GM18511 (cell line): Measurements from ENCODE around the gene UNCX.

Experiments used
- ATAC-seq: cut with Tn5 transposase; IDR thresholded peaks from one replicate; pipeline ENCODE4 v1.9.1; 2021; ENCODE audit warnings: mild to moderate bottlenecking, moderate library complexity; ENCODE audit not compliant: unreplicated experiment

The UNCX gene

DNA sequence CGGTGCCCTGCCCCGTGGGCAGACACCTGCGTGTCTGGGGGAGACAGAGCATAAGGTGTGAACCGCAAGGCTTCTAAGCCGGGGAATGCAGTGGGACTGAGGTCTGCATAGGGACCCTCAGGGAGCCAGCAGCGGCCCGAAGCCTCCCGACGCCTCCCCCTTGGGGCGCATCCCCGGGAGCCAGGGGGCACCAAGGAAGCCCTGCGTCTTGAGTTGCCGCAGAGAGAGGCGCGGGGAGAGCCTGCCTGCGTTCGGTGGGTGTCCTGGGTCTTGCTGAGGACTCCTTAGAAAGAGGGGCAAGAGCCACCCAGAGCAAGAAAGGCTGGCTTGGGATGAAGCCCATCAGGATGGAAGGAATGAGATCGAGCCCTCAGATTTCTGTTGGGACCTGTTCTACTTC, 18.2 kb upstream of the UNCX start:
- no peak for ATAC-seq

DNA sequence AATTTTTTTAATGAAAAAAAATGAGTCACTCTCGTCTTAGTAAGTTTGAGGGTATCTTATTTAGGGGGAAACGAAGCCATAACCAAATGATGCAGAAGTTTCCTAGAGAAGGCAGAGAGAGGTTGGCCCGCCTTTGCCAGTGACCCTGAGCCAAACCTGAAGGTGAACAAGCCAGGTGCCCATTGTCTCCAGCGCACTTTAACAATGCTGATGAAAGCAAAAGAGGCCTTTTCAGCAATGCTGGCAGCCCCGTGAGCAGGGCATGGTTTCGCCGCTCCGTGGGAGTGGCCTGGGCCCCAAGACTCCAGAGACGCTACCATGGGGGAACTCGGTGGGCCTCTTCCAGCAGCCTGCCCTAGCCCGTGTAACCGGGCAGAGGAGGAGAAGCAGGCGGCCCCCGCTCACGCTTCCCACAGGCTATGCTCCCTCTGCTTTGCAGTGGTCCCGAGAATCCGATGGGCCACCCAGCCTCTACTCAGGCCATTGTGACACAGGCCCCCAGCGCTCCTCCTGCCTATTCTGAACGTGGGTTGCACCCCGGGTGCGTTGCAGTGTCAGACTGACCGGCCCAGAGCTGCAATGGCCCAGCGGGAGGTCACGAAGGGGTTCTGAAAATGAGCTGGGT, 14.0 kb upstream of the UNCX start:
- ATAC-seq = no peak

DNA sequence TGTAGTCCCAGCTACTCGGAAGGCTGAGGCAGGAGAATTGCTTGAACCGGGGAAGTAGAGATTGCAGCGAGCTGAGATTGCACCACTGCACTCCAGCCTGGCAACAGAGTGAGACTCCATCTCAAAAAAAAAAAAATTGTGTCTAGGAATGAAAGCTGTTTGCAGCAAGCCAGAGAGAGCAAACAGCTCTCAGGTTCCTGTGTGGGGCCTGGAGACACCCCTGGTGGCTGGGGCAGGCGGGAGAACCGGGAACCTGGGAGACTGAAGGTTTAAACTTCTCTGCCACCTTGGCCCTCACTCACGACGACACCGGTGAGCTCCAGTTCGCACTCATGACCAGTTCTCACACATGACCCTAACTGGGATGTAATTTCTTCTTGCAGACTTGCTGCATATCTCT, 13.2 kb upstream of the UNCX start:
- ATAC-seq = no peak

DNA sequence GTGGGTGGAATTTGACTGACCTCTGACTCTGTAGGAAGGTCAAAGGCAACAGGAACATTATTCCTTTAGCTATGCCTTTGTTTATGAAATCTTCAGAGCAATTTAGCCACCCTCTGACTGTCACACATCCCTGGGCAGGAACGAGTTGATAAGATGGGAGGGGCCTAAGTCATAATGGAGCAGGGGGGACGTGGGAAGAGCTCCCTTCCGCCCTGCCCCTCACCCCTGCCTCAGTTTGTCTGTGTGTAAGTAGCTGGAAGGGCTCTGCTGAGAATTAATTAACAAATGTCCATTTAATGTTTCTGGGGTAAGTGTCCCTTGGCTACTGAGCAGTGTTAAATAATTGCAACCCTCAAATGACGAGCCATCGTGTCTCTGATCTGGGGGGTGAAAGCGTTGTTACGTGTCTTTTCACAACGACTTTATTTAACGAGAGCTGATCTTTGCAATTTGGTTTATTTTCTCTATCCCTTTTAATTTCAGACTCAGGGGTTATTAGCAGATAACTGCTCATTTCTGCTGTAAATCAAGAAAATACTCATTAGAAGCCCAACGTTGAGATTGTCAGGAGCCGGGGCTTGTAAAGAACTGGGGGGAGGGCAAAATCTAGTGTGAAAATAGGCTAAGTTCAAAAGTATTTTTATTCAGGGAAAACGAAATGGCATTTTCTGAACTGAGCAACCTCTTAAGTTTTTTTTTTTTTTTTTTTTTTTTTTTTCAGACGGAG, 12.5 kb upstream of the UNCX start:
- ATAC-seq = no peak

DNA sequence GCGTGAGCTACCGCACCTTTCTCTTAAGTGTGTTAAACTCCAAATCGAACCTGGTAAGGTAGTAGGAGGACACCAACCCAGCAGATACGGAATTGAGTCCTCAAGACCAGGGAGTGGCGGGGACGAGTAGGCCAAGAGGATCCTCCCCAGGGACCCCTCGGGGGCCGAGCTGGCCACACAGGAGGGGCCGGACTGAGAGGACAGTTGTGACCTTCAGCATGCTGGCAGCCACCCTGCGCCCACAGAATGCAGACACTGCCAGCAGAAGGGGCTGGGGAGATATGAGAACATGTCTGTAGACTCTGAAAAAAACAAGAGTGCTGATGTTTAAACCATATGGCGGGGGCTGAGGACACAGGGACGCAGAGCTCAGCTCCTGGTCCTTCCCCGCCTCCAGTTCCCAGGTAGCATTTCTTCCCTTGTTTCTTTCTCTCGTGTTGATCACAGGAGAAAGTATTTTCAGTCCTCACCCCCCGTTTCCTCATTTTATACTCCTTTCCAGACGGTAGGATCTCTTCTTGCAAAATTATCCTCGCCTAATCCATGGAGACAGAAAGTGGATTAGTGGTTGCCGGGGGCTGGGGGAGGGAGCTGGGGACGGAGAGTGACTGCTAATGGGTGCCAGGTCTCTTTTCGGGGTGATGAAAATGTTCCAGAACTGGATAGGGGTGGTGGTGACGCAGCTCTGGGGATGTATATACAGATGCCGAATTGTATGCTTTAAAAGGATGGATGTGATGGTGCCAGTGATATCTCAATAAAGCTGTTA, 11.5 kb upstream of the UNCX start:
- ATAC-seq = no peak

DNA sequence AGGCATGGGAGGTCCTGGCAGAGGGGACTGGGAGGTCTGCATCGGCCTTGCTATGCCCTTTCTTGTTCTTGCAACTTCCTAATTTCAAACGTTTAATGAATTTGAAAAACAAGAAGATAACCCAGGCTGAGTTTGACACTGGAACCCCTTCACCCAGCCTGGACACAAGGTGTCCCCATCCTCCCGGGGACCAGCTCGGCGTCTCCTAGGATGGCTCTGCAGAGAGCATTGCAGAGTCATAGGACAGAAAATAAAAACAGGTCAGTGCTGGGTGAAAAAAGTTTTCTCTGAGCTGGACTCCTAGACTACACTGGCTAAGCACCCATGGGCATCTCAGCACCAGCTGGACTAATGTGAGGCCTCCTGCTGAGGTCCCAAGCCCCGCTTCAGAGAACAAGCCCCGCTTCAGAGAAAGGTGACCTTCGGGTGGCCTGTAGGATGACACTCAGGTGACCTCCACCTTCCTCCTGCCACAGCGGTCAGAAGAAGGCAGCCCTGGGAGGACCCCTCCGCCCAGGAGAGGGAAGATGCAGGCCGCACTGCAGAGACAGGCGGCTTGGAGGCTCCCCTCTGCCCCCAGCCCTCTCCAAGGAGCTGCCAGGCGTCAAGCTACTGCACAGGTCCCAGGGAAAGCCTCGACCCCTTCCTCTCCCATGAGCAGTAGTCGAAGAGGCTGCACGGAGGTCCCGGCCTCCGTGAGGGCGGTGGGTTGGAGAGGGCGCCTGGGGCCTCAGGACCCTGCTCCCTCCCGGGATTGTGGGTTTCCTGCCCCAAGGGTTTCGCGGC, 9.3 kb upstream of the UNCX start:
- no peak for ATAC-seq

DNA sequence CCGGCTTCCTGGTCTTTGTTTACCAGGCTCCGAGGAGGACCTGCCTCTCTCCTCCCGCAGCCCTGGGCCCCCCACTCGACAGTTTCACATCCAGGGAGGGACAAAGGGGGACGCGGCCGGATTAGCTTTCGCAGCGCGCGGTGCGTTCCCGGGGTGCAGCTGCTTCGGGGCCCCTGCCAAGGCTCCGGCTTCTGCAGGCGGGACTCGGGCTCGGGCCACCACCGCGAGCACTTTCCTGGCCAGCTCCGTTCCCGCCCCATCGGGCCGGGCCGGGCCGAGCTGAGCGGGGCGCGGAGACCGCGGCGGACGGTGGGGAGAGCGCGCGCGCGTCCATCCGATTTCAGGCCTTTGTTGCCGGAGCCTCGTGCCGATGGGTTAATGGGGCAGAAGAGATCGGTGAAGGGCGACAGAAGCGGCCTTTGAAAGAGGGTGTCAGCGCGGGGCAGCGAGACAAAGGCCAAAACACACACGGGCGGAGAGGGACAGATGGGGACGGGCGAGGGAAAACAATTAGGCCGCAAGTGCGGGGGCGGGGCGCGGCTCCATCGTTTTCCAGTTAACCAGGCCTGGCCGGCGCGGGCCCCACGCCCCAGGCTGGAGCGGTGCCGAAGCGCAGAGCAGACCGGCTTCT, 8.5 kb upstream of the UNCX start:
- no peak for ATAC-seq

DNA sequence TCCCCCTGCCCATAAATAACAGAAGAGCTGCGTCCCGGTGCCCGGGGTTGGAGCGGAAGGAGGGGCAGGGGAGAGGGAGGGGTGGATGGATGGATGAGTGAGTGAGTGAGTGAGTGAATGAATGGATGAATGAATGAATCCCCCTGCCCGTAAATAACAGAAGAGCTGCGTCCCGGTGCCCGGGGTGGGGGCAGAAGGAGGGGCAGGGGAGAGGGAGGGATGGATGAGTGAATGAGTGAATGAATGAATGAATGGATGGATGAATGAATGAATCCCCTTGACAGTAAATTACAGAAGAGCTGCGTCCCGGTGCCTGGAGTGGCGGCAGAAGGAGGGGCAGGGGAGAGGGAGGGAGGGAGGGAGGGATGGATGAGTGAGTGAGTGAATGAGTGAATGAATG, 7.6 kb upstream of the UNCX start:
- ATAC-seq = no peak

DNA sequence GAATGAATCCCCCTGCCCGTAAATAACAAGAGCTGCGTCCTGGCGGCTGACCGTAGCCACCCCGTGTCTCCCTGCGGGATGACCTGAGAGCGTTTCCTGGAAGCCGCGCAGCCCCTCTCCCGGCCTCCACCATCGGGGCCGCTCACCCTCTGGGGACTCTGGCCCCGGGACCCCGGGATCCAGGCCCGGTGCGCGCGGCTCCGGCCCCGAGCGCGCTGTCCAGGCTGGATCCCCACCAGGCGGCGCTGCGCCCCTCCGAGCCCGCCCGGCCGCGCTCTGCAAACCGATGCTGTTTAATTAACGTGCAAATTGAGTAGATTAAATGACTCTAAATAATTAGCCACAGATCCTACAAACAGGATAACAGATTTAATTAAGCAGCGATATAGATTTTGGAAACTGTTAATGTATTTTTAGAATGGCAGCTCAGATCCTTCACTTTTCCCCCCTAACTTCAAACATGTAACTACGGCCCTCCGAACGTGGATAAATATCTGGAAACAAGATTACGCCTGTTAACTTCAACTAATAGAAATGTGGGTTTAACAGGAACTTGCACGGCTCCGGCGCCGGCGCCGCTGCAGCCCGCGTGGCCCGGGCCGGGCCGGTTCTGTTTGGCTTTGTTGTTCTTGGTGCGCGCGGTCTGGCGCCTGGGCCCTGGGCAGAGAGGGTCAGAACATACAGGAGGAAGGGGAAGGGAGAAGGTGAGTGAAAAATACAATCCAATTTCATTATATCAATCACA, 7.1 kb upstream of the UNCX start:
- ATAC-seq = no peak

DNA sequence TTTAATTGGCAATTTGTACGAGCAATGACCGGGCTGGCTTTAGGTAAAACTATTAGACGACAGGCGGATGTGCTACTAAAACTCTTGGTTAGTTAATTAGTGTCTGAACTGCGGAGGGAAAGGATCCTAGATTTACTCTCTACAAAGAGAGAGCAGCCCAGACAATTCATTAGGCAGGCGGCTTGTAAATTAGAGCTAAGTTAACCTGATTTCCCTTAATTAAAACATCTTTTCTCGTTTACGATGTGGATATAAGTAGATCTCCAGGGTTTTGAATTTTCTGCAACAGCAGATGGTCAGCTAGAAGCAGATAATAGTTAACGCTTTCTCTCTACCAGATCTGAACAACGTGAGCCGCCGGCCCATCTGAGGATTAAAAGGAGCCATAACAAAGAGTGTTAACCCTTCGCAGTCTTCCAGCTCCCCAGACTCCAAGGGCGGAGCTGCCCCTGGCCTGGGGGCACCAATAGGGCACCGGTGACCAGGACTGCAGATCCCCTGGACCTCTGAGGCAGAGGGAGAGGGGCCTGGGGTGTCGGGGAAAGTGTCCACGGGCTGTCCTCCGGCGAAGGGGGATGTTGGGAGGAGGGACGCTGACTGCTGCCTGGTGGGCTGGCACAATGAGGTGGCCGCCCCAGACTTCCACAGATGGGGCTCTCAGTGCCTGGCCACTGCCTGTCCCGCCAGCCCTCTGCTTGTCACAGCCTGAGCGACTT, 6.3 kb upstream of the UNCX start:
- ATAC-seq = no peak

DNA sequence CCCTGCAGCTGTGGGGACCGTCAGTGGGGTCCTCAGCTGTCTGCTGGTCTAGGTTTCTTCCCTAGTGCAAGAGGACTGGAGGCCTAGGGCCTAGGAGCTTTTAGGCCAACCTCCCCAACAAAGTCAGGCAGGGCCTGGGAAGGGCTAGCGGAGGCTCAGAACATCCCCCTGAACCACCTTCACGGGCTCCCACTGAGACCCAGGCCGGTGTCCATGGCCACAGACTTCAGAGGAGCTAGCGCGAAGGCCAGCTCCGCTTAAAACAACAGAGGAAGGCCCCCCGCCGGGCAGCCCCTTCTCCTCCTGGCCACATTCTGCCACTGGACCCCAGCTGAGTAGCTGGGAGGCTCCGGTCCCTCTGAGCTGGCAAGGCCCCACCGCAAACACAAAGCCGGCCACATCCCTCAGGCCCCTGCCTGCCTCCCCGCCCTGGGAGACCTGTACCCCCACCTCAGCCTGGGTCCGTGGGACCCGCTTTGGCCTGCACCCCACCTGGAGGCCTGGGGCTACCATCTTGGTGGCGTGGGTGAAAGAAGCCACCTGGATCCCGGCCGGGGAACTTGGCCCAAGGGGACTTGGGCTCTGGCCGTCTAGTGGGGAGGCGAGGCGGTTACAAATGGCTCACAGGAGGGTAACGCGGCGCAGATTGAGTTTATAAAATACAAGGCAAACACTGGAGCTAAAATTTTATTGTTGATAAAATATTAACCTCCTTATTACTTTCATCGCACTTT, 5.4 kb upstream of the UNCX start:
- ATAC-seq = no peak

DNA sequence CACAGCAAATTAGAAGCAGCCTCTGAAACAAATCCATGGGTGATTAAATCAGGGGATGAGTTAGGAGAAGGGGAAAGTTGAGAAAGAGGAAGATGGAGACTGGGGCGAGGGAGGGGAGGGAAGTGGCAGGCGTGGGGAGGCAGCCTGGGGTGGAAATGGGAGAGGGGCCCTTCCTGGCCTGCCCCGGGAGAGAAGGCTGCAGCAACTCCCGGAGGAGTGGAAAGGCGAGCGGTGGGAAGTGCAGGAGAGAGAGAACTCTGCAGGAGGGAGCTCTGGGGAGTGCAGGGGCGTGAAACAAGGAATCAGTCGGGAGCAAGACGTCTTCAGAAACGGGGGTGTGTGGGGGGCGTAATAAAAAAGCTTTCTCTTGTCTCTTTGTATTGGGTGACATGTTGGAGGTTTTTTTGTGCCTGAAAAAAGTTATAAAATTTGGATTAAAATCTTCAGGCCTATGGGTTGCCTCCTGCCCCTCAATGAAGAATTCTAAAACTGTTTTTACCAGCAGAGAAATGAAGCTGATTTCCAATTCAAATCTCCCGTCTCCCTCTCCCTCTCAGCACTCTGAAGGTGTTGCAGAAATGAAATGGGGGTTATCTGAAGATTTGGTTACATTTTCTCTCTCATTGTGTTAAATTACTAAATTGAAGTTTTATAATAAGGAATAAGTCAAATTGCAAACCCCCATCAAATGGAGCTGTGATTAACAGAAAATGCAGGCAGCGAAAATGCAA, 4.7 kb upstream of the UNCX start:
- no peak for ATAC-seq

DNA sequence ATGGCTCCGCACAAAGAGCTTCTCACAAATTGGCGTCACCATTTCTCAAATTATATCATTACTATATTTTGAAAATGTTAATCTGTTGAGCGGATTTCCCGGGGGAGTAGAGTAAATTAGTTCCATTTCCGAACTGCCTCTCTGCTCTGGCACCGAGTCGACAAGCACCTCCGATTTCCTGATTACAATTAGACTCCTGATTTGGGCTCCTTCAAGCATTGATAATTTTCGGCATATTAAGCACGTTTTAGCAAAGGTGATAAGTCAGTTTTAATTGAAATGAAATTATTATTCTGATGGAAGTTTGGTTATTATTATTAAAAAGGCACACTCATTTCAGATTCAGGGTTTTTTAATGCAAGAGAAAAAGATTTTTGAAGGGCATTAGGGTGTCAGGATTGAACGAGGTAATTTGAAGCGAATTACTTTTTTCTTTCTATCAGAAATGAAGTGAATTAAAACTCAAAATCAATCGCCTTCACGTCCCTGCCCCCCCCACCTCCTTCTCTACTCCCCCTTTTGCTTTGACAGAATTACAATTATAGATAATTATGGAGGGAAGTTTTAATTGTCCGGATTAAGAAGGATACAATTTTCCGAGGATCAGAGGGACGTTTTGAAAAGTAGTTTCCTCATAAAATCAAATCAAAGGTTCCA, 4.0 kb upstream of the UNCX start:
- ATAC-seq = no peak

DNA sequence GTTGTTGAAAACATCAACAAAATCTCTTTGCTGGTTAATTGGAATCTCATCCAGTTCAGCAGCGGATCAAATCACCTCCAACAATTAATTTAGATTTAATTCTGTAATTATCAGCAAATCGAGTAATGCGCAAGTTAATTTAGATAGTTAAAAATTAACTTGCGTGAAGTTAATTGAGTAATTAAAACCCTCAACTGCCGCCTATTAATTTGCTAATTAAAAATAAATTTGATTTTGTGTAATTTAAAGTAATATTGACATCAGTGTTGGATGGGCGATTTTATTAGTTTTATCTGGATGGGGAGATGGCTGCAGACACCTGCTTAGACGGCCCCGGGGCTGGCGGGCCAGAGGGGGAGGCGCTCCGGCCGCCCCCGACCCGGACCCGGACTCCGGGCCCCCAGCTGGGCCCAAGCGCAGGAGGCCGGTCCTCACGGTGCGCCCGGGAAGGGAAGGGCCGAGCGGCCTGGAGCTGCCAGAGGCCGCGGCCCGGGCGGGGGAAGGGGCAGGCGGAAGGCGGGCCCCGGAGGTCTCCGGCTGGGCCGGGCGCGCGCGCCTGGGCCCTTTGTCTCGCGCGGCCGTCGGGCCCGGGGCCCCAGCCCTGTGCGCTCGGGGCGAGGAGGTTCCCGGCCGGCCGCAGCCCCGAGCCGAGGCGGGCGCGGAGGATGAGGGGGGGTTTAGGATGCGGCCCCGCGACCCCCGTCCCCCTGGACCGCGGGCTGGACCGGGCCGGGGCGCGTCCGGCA, 3.3 kb upstream of the UNCX start:
- no peak for ATAC-seq

DNA sequence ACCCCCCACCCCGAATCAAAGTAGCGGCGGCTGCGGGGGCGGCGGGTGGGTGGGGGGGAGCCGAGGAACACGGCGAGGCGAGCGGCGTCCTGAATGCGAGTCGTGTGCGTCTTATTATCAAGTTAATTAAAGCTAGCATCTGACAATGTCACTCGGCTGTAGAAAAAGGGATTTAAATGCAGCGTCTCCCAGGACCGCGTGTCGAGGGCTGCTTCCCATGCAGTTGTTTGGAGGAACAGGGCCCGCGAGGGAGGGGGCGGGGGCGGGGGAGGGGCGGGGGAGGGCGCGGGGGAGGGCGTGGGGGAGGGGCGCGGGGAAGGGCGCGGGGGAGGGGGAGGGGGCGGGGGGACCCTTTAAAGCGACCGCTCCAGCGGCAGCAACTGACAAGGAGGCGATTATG, 2.7 kb upstream of the UNCX start:
- no peak for ATAC-seq

DNA sequence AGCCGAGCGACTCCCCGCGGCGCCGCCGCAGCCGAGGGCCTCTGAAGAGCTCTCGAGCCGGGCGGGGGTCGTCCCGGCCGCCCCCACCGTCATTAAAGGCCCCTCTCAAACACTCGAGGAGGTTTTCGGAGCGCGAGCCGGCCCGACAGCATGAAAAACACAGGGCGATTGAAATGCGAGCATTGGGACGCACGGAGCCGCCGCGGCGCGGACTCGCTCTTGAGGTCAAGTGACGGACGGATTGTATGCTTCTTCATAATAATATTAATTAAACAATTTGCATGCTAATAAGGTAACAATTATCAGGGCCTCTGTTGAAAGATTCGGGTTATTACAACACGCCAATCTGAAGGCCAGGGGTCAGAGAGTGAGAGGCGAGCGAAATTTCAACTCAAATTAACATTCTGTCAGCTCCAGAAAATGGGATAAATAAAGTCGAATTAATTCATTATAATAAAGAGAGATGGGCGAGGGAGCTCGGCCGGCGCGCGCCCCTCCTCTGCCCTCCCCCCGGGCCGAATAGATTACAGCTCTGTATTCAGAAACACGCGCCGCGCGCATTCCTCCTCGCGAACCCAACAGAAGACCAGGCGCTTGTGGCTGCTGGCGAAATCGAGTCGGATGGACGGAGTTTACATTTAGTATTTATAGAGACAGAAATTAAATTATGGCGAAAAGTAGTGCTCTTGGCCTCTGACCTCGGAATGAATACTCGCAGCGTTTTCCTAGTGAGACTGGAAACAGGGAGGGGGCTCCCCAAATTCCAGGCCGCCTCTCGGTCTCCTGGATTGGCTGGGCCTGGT, 2.1 kb upstream of the UNCX start:
- ATAC-seq = no peak
